ENCODE measurements around the gene ZKSCAN1.

GRCh38 chr7:100008525-100008924, 6.9 kb upstream of the ZKSCAN1 start:
- TF ChIP-seq CTCF (IDR thresholded peaks at IDR 0.05) (no peak), POLR2AphosphoS5 (IDR thresholded peaks at IDR 0.05) (peak in 1 of 3 donors; percentile 6)

Data from breast epithelium (tissue), 3 donors.